ENCODE results near the gene DAPK2.

DNA sequence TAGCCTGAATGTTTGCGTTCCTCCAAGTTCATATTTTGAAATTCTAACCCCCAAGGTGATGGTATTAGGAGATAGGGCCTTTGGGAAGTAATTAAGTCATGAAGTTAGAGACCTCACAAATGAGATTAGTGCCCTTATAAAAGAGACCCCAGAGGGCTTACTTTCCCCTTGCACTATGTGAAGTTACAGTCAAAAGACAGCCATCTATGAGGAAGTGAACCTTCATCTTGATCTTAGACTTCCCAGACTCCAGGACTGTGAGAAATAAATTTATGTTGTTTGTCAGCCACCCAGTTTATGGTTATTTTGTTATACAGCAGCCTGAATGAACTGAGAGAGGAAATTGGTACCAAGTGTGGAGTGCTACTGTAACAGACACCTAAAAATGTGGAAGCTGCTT lies 74.4 kb downstream of the DAPK2 start:
- TF ChIP-seq, protein P1, sequence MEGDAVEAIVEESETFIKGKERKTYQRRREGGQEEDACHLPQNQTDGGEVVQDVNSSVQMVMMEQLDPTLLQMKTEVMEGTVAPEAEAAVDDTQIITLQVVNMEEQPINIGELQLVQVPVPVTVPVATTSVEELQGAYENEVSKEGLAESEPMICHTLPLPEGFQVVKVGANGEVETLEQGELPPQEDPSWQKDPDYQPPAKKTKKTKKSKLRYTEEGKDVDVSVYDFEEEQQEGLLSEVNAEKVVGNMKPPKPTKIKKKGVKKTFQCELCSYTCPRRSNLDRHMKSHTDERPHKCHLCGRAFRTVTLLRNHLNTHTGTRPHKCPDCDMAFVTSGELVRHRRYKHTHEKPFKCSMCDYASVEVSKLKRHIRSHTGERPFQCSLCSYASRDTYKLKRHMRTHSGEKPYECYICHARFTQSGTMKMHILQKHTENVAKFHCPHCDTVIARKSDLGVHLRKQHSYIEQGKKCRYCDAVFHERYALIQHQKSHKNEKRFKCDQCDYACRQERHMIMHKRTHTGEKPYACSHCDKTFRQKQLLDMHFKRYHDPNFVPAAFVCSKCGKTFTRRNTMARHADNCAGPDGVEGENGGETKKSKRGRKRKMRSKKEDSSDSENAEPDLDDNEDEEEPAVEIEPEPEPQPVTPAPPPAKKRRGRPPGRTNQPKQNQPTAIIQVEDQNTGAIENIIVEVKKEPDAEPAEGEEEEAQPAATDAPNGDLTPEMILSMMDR (IDR thresholded peaks at IDR 0.05; ENCODE audit: insufficient read depth, low read depth, low read length), result no peak
- no peak for TF ChIP-seq EZH2 (IDR thresholded peaks at IDR 0.05; ENCODE audit: insufficient read depth, low read length)
